ENCODE results near the gene TMEM92.

The TMEM92 gene

DNA sequence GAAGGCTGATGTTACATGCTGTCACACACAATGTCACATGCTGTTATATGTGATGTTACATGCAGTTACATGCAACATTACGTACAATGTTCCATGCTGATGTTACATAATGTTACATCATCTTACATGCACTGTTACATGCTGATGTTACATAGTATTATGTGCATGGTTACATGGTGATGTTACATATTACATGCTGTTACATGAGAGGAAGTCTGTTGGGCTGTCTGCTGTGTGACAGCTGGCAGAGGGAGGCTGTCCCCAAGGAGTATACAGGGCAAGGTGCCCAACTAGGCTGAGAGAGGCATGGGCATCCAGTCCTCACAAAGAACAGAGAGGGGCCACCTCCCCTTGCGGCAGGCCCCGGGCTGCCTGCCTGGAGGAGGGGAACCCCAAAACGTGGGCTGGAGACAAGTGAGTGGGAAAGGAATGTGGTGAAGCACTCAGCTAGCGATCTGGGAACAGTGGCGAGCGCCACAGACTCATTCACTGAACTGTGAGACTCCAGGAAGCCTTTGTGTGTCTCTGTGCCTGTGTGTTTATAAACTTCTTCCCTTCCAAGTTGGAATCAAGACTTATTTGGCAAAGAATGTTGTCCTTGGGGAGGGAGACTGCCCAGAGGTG lies 30.6 kb downstream of the TMEM92 start:
- no peak overlapping the region for H3K27ac ChIP-seq
- TF ChIP-seq ZFX (IDR thresholded peaks at IDR 0.05; ENCODE audit: borderline replicate concordance) = no peak
- TF ChIP-seq, protein P1, sequence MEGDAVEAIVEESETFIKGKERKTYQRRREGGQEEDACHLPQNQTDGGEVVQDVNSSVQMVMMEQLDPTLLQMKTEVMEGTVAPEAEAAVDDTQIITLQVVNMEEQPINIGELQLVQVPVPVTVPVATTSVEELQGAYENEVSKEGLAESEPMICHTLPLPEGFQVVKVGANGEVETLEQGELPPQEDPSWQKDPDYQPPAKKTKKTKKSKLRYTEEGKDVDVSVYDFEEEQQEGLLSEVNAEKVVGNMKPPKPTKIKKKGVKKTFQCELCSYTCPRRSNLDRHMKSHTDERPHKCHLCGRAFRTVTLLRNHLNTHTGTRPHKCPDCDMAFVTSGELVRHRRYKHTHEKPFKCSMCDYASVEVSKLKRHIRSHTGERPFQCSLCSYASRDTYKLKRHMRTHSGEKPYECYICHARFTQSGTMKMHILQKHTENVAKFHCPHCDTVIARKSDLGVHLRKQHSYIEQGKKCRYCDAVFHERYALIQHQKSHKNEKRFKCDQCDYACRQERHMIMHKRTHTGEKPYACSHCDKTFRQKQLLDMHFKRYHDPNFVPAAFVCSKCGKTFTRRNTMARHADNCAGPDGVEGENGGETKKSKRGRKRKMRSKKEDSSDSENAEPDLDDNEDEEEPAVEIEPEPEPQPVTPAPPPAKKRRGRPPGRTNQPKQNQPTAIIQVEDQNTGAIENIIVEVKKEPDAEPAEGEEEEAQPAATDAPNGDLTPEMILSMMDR (IDR thresholded peaks at IDR 0.05) = no peak

DNA sequence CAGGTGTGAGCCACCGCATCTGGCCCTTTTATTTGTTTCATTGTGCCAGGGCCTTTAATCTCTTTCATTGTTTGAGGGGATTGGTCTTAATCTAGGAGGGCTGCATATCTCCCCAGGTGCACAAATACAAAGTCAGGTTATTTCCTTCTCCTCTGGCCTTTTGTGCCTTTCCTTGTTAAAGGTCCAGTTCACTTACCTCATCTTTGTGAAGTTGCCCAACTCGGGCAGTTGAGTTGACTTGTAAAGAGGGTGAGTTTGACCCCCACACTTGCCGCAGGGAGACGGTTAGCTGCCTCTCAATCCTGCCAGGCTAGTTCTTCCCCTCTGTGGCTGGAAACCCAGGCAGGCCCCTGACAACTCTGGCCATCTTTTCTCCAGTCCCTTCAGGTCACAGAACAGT lies 33.4 kb downstream of the TMEM92 start:
- no peak overlapping the region for H3K27ac ChIP-seq

DNA sequence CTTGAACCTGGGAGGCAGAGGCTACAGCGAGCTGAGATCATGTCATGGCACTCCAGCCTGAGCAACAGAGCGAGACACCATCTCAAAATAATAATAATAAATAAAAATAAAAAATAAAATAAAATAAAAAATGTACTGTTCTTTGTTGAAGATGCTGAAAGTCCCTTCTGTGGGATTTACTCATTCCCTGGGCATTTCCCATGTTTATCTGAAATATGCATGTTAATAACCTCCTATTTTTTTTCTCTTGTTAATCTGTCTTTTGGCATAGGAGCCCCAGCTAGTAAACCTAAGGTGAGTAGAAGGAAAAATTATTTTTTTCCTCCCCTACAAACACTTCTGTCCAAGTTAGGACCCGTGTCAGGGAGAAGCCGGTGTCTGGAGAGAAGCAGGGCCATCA lies 34.4 kb downstream of the TMEM92 start:
- no peak overlapping the region for H3K27ac ChIP-seq
- TF ChIP-seq ZFX (IDR thresholded peaks at IDR 0.05; ENCODE audit: borderline replicate concordance) = no peak
- TF ChIP-seq, protein P1 (IDR thresholded peaks at IDR 0.05) = no peak

More for the DNA sequence above, 33.4 kb downstream of the TMEM92 start:
- TF ChIP-seq, protein P1 (IDR thresholded peaks at IDR 0.05) = no peak
- no peak for TF ChIP-seq ZFX (IDR thresholded peaks at IDR 0.05; ENCODE audit: borderline replicate concordance)

DNA sequence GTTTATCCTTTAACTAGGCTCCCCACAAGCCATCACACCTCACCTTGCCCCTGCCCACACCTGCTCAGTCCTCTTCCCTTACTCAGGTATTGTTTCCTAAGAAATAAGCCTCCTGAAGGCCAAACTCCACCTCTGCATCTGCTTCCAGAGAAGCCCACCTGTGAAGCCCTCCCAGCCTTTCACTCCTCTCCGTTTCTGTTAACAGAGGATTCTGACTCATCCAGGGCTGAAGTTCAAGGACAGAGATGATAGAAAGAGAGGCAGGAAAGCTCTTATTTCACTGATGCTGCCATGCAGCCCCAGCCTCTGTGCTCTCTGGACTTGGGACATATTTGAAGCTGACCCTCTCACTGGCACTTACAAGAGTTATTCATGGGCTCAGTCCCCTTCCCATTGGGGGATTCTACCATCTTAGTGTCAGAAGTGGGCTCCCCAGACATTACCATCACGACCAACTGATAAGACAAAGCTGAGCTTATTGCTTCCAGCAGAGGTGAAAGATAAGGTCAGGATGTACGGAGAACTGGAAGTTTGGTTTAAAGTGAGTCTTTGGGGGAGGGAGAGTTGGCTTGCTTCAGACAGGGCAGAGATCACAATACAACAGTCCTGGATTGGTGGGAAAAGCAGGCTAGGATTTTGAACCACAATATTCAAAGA lies 36.3 kb downstream of the TMEM92 start:
- no peak overlapping the region for H3K27ac ChIP-seq
- TF ChIP-seq, protein P1 (IDR thresholded peaks at IDR 0.05) = no peak
- TF ChIP-seq ZFX (IDR thresholded peaks at IDR 0.05; ENCODE audit: borderline replicate concordance) = no peak

DNA sequence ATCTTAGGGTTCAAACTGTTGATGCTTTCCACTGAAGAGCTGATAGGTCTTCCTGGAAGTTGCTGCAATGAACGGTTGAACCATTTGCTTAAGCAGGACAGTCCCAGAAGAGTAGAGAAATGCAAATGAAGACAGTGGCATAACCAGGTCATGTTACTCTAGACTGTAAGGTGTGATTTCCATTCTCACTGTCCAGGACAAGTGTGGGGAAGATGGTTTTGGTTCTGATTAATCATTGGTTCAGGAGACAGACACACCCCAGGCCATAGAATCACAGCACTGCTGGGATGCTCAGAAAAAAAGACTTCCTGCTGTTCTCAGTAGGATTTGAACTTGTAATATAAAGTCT lies 36.8 kb downstream of the TMEM92 start:
- TF ChIP-seq, protein P1 (IDR thresholded peaks at IDR 0.05) = no peak
- no peak for TF ChIP-seq ZFX (IDR thresholded peaks at IDR 0.05; ENCODE audit: borderline replicate concordance)
- H3K27ac ChIP-seq = no peak overlapping the region

DNA sequence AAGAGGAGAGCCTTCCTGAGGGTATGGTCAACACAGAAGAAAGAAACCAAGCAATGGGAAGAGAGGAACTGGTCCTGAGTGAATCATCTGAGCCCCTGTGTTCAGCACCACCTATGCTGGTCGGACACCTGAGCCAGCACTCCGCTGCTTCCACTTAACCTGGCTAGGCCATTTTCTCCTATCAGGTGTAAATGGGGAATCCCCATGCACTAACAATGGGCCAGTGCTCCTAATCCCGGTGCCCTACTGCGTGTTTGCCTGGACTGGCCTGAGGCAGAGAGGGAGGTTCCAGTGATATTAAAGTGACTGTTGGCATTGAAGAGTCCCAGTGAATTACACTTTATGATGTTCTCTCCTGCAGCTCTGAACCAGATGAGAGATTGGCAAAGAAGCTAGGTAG lies 37.2 kb downstream of the TMEM92 start:
- no peak overlapping the region for H3K27ac ChIP-seq

DNA sequence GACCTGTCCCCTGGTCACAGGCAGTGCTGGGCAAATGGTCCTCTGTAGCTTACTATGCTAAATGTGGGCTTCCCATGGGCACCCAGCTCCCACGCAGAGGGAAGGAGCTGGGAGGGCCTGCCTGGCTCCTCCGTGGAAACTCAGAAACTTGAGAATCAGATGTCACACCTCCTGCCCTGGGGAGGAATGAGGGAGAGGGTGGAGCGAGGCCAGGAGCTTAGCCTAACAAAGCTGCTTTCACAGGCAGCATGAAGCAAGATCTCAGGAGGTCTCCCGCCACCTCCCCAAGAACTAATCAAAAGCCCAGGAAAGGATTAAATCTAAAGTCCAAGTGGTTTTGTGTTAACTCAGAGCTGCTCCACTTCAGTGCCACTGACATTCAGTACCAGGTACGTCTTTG lies 38.0 kb downstream of the TMEM92 start:
- no peak for TF ChIP-seq ZFX (IDR thresholded peaks at IDR 0.05; ENCODE audit: borderline replicate concordance)
- TF ChIP-seq, protein P1 (IDR thresholded peaks at IDR 0.05) = no peak
- H3K27ac ChIP-seq = no peak overlapping the region

More for the DNA sequence above, 37.2 kb downstream of the TMEM92 start:
- TF ChIP-seq ZFX (IDR thresholded peaks at IDR 0.05; ENCODE audit: borderline replicate concordance) = no peak
- TF ChIP-seq, protein P1 (IDR thresholded peaks at IDR 0.05) = no peak
